SKM-1 treated with dmso at 0.1 percent for 144 hours (cell line): Measurements from ENCODE around the gene CTBP2.
A peak's percentile ranks its signal among the peaks of the same experiment; 100 is the strongest.
"Not testable (repeated sequence)": the region's sequence is repeated elsewhere in the genome, so short reads cannot be mapped to it uniquely, and the experiment has no call there.

Experiments used
- DNase-seq: peaks from one replicate; lab custom pipeline; 2025; ENCODE audit not compliant: unreplicated experiment; lab: John Stamatoyannopoulos, UW

The CTBP2 gene

DNA sequence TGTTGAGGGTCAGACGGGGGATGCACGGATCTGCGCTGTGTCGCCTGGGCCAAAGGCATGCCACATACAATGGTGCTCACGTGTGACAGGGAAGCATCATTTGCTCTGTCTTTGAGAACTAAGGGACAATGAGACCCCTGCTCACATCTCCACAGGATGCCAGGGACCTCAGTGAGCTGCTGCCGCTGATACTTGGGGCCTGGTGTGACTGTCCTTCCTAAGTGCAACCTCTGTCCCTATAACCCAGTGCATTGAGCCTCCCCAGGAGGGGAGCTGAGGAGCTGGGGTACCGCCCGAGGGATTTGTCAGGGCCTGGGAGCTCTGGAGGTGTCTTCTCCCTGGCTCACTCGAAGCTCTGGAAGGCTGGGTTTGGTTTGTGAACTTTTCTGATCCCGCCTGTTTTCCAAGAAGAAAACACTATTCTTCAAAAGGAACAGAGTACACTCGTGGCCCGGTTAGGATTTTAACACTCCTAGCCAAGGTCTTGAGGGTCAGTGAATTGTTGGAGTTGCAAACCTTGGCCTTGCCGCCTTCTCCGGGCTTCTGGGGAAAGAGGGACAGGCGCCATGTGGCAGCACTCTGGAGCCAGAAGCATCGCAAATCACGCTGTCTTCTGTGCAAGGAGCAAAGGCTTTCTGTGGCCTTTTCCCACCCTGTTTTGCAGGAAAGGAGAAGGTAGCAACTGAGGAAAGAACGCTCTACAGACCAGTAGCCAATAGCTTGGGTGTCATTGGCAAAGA, 26.2 kb upstream of the CTBP2 start:
- no peak for DNase-seq

GRCh38 chr10:125179107-125179506, 18.7 kb upstream of the CTBP2 start:
- DNase-seq: not testable (repeated sequence)

GRCh38 chr10:125177641-125178640, 17.6 kb upstream of the CTBP2 start:
- DNase-seq: no peak

- no peak for DNase-seq
These were observed 15.4 kb upstream of the CTBP2 start for GRCh38 chr10:125175807-125176206.

GRCh38 chr10:125174360-125174759, 14.0 kb upstream of the CTBP2 start:
- DNase-seq: no peak

GRCh38 chr10:125172694-125173093, 12.3 kb upstream of the CTBP2 start:
- DNase-seq: no peak

- DNase-seq: peak; percentile 28
These were observed 11.3 kb upstream of the CTBP2 start for GRCh38 chr10:125171402-125172306.

- no peak for DNase-seq
These were observed 9.6 kb upstream of the CTBP2 start for GRCh38 chr10:125169915-125170314.

DNA sequence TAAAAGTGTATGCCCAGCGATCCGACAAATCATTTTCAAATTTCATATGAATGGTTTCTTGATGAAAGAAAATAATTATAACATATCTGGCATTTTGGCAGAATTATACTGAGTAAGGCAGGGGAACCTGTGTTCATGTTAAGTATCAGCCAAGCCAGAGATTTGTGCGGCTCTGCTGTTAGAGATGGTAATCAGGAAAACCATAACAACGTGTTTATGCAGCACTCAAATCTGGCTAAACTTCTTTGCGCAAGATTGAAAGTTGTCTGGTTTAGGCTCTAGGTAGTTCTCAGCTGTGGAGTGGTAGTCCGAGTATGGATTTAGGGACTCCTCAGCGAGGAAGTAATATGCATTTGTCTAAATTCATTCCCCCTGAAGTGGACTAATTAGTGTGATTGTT, 8.9 kb upstream of the CTBP2 start:
- no peak for DNase-seq

DNA sequence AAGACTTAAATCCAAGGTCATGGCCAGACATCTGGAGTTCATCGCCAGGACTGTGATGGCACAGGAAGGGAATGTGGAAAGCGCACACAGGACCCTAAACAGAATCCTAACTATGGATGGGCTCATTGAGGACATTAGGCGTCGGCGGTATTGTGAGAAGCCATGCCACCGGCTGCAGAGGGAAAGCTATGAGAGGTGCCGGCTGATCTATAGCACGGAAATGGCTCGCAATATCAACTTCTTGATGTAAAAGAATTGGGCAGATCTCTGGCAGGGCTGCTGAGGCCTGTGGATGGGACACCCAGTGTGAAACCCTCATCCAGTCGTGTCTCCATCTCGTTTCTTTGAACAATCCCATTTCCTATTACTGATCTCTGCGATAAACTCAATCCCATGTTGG, 6.3 kb upstream of the CTBP2 start:
- no peak for DNase-seq

DNA sequence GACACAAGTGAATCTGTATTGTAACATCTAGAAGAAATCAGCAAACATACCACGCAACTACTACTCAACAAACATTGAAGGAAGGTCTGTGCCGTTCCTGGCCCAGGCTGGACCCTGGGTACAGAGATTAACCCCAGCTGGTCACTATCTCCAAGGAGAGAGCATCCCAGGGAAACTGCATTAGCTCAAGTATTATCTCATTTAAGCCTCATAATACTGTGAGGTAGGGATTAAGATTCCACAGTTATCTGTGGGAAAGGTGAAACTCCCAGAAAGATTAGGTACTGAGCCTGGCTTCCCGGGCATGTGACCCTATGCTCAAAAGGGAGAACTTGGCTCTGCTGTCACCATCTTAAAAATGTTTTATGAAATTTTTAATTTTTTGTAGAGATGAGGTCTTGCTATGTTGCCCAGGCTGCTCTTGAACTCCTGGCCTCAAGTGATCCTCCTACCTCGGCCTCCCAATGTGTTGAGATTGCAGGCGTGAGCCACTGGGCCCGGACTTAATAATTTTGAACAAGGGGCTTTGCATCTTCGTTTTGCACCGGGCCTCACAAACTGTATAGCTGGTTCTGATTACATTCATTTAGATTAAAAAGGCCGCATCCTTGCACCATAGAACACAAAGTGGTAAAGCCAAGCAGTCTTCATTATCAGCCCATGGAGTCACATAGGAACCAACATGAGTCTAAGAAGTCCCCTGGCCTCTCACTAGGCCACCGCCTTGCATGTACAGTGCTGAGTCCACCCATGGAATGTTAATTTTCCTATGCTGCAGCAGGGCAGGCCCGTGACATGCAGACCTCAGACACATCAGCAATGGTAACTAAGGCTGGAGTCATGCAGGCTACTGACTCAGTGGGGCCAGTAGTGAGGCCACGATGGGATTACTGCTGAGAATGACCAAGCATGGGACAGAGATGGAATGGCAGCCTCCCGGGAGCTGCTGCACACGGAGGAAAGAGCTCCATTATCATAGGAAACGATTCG, 5.5 kb upstream of the CTBP2 start:
- no peak for DNase-seq

DNA sequence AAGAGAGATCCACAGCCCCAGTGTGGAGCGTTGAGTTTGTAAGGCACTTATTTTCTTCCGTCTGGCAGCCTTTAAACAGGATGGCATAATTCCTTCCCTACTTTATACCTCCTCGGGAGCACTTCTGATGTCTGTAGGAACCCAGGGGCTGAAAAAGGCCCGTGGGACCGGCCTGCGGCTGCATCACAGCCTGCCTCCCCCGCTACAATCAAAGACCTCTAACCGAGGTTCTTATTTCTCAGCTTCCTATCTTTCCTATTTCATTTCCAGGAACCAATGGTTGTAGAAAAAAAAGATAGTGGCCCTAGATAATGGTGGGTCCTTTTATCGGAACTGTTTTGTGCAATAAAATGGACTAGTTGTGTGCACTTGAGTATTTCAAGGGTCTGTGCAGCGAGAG, 4.1 kb upstream of the CTBP2 start:
- DNase-seq: no peak

DNA sequence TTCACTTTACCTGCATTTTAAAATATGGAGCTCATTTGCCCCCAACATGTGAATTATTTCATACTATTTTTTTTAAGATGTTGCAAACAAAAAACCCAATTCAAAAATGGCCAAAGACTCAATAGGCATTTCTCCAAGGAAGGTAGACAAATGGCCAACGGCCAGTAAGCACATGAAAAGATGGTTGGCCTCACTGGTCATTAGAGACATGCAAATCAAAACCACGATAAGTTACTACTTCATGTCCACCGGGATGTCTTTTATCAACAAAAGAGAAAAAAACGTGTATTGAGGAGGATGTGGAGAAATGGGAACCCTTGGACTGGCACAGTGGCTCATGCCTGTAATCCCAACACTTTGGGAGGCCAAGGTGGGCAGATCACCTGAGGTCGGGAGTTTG, 3.4 kb upstream of the CTBP2 start:
- DNase-seq: no peak

GRCh38 chr10:125163312-125163711, 2.9 kb upstream of the CTBP2 start:
- not testable (repeated sequence) for DNase-seq

GRCh38 chr10:125162120-125162931, 2.0 kb upstream of the CTBP2 start:
- DNase-seq: no peak

- DNase-seq: no peak
These were observed 1.4 kb upstream of the CTBP2 start for GRCh38 chr10:125161707-125162119.

GRCh38 chr10:125160856-125161706, 718 bp upstream of the CTBP2 start:
- peak; percentile 84 for DNase-seq

DNA sequence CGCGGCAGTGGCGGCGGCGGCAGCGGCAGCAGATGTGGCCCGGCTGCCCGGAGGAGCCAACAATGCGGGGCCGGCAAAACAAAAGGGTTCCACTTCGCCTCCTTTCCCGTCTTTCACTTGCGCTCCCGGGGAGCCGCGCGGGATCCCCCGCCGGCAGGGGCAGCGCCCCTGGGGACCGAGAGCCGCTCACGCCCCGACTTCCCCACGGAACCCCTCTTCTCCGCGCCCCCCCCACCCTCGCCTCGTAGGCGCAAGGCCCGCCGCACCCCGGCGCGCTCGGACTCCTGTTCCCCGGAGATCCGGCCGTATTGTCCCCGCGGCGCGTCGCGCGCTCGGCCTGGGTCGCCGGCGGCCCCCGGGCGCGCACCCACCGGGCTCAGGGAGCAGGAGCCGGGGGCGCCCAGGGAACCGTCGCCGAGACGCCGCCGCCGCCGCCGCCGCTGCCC, 854 bp downstream of the CTBP2 start:
- no peak for DNase-seq
